Astrocyte (in vitro differentiated cells and primary cell): ENCODE results near the gene IL1R1.

ENCODE experiments used
- CTCF ChIP-seq: IDR thresholded peaks from 2 replicates; pipeline ENCODE4 v1.5.1; 2011; ENCODE audit warnings: low read depth, mild to moderate bottlenecking, inconsistent platforms, low read length, moderate library complexity; ENCODE audit not compliant: insufficient read depth
- EZH2 ChIP-seq: IDR thresholded peaks from 2 replicates; pipeline ENCODE4 v1.6.1; 2012; ENCODE audit warnings: mild to moderate bottlenecking, low read length, inconsistent platforms; ENCODE audit not compliant: insufficient read depth

DNA sequence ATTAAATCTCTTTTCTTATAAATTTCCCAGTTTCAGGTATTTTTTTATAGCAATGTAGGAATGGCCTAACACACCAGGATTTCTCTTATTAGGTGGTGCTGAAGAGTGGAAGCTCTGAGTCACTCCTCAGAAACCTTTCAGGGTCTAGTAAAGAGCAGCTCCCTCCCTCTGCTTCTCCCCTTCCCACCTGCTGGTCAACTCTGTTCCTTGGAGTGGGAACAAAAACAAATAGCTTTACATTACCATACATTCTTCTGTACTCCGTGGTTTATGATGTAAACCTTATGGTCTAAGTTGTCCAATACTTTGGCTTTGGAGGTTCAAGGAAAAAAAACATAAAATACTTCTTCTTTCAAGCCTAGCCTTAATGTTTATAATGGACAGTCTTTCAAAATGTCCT is 2.7 kb upstream of the IL1R1 start:
- TF ChIP-seq CTCF: no peak
- TF ChIP-seq EZH2: no peak
